Epithelial cell of proximal tubule (primary cell): ENCODE data around the gene ELMO3. TPM values are rescaled to one million over a fixed set of nuclear protein-coding genes. Genes with fewer than 3 reads are reported as not detected.

ENCODE experiments used
- DNase-seq: peaks from one replicate; pipeline ENCODE4 v3.0.0-alpha.2; 2011; ENCODE audit warnings: low read depth
- H3K4me3 ChIP-seq: 2 replicates; pipeline ENCODE4 v1.5.1; 2011; ENCODE audit warnings: low read depth, mild to moderate bottlenecking, low read length
- total RNA-seq: library from RNA; depleted of rRNA; stranded (reverse); fragments of >200 nt; gene quantifications from 2 replicates; pipeline ENCODE4 v1.2.3, GENCODE V29; 2015
- TF ChIP-seq, protein P1 (sequence below): conservative IDR thresholded peaks from 2 replicates; pipeline ENCODE4 v1.5.1; 2012; ENCODE audit warnings: low read depth, mild to moderate bottlenecking, low read length

Gene ELMO3
- total RNA-seq, 1 donor from 2014 or later: 11.0 TPM

DNA sequence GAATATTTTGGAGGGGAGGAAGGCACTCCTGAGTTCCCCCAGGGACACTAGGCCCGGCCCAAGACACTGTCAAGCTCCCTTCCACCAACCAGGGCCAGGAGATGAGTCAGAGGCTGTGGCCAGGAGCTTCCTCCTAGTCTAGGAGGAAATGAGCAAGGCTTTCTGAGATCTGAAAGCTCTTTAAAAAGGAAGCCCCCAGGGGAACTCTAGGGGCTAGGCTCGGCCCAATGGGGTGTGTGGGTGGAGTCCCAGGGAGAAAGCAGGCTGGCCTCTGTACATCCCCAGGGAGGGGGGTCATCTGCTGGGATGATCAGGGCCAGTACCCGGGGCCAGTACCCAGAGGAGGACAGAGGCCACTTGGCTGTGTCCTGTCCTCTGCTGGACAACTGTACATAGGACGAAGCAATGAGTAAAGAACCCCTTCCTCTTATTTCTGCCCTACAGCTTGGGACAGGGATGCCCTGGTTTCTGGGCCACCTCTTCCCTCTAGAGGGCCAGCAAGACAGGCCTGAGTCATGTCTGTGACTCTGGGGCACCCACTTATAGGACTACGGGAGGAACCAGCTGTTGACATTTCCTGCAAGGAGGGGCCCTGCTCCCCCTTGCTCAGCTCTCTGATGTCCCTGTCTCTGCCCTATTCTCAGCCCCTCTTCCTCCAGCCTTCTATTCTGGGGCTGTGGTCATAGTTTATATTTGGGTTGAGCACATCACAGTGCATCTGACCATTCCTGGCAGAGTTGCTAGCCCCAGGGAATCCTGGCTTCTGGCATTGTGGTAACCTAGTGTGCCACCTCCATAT, 45.7 kb downstream of the ELMO3 start:
- DNase-seq: no peak

DNA sequence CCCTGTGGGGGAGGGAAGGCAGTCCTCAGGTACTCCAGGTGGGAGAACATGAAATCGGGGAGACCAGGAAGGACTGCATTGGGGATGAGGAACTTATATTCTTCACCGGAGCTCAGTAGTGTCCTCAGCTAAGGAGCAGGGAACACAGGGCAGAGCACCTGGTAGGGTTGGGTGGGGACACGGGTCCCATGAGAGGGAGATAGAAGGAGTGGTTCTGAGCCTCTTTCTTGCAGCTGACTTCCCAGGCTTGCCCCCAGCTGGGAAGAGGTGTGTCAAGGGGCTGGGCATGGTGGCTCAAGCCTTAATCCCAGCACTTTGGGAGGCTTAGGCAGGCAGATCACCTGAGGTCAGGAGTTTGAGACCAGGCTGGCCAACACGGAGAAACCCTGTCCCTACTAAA, 46.3 kb downstream of the ELMO3 start:
- no peak for DNase-seq
- TF ChIP-seq, protein P1, sequence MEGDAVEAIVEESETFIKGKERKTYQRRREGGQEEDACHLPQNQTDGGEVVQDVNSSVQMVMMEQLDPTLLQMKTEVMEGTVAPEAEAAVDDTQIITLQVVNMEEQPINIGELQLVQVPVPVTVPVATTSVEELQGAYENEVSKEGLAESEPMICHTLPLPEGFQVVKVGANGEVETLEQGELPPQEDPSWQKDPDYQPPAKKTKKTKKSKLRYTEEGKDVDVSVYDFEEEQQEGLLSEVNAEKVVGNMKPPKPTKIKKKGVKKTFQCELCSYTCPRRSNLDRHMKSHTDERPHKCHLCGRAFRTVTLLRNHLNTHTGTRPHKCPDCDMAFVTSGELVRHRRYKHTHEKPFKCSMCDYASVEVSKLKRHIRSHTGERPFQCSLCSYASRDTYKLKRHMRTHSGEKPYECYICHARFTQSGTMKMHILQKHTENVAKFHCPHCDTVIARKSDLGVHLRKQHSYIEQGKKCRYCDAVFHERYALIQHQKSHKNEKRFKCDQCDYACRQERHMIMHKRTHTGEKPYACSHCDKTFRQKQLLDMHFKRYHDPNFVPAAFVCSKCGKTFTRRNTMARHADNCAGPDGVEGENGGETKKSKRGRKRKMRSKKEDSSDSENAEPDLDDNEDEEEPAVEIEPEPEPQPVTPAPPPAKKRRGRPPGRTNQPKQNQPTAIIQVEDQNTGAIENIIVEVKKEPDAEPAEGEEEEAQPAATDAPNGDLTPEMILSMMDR: no peak

More for the DNA sequence above, 45.7 kb downstream of the ELMO3 start:
- no peak overlapping the region for H3K4me3 ChIP-seq
- TF ChIP-seq, protein P1: no peak

DNA sequence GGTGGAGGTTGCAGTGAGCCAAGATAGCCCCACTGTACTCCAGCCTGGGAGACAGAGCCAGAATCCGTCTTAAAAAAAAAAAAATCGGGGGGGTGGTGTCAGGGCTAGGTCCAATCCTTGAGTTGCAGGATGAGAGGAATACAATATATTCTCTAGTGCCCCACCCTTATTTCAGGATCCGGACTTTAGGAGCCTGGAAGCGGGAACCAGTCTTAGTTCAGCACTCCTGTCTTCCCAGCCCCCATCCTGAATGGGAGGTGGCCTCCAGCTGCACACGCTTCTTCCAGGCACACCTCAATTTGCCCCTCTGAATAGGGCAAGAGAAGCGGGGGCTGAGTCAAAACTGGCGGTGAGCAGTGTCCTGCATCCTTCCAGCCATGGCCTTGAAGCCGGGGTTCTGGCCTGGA, 46.7 kb downstream of the ELMO3 start:
- TF ChIP-seq, protein P1: no peak
- peak overlapping the region; percentile 90 for H3K4me3 ChIP-seq
- no peak for DNase-seq

More for the DNA sequence above, 46.3 kb downstream of the ELMO3 start:
- H3K4me3 ChIP-seq: peak overlapping the region; percentile 90

DNA sequence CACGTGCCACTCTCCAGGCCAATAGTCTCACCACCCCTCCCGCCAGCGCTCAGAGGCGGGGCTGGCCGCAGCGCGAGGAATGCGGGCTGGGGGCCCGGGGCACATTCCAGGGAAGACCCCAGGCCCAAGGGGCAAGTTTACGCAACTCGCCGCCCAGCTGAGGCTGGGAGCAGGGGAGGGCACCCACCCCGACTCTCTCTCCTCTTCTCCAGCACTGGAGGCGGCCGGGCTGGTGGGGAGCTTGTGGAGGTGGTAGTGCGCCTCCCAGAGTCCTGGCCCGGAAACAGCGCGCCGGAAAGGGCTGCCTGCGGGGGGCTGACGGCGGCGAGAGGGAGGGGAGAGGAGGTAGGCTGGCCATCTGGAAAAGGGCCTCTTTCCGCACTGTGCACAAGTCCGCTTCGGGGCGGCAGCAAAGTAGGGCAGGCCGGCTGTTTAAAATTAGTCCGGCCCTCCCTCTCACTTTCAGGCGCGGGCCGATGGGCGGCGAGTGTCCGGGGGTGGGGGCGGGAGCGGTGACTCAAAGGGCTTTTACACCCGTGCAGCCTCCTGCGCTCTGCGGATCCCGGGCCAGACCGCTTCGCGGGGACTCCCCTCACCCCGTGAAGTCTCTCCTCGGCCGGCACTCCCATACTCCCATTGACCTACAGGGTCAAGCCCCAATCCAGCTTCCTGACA, 47.3 kb downstream of the ELMO3 start:
- DNase-seq: no peak
- TF ChIP-seq, protein P1: peak; percentile 42
- peak overlapping the region; percentile 90 for H3K4me3 ChIP-seq

DNA sequence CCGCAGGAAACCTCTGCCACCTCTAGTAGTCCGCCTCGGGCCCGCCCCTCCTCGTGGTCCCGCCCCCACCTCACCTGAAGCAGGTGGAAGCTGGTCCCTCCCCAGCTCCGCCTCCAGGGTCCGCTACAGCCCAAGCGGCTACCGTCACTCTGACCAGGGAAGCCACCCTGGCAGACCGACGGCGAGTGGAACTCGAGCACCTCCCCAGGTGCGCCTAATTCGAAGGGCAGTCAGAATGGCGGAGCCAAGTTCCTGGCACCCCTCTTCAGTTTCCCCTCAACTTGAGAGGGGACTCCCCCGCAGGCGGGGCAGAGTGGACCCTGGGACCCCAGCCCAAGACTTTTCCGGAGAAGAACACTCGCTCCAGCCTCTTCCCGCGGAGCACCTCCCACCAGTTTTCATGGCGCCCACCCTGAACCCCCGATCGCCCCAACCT, 47.8 kb downstream of the ELMO3 start:
- H3K4me3 ChIP-seq: peak overlapping the region; percentile 90
- DNase-seq: no peak
- TF ChIP-seq, protein P1: no peak

DNA sequence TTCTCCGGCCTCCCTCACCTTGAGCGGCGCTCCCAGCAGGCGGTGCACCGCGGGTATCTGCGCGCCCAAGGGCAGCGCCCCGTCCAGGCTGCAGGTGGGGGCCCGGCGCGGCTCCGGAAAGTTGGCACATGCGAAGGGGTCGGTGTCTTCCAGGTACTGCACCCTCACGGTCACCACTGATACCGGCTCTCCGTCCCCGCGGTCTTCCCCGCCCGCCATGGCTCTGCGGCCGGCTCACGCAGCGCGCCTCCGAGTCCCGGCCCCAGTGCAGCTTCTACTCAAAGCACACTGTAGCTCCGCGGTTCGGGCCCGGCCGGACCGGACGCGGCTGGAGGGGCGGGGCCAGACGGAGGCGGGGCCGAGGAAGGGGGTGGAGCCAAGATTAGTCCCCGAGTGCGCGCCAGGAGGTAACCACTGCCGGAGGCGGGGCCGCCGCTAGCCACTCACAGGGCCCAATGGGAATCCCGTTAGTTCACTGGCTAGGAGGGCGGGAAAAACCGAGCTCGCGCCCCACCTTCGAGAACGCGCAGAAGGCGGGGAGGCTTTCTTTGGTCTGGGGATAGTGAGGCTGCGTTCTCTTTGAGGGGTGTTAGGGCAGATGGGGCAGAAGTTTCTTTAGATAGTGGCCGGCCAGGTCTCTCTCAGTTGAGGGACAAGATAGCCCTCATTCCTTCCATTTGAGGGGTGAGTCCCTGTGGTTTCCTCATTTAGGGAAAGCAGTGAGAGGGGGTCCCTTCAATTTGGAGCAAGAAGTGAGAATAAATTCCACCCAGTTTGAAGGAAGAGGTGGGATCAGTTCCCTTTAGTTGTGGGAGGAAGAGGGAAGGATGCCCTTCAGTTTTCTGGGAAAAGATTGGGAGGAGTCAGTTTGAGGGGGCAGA, 48.5 kb downstream of the ELMO3 start, which contains the start of gene FHOD1:
FHOD1 (minus strand) TSS at position 290 of the 881 bp plus-strand sequence; CDS start at position 219, 71 bp downstream.
- TF ChIP-seq, protein P1: no peak
- peak within 1 kb of the TSS; percentile 90 for H3K4me3 ChIP-seq
- DNase-seq: no peak
